OCI-LY3 (cell line): Measurements from ENCODE around the gene NXPH4.

Experiments
- H2AFZ ChIP-seq: fragments of 200-600, 300-600 bp; shearing (Covaris generic); 2 replicates; pipeline ENCODE4 v1.6.0; 2014; ENCODE audit warnings: antibody characterized with exemption, low read depth, low read length
- H3K27ac ChIP-seq: fragments of 200-600, 300-600 bp; sonication (generic); 2 replicates; pipeline ENCODE4 v1.5.1; 2014; ENCODE audit warnings: mild to moderate bottlenecking, low read length, moderate library complexity, mixed read lengths
- H3K27me3 ChIP-seq: fragments of 200-600, 300-600 bp; sonication (generic); 2 replicates; pipeline ENCODE4 v1.6.1; 2014; ENCODE audit warnings: low read depth, low read length, mixed read lengths
- H3K36me3 ChIP-seq: fragments of 200-600, 300-600 bp; sonication (generic); replicated peaks from 2 replicates; pipeline ENCODE3; 2014; ENCODE audit warnings: low read depth, low read length, mixed read lengths
- H3K4me1 ChIP-seq: fragments of 300-600, 200-600 bp; sonication (generic); 2 replicates; pipeline ENCODE4 v1.6.1; 2014; ENCODE audit warnings: low read length, mixed read lengths
- H3K4me2 ChIP-seq: fragments of 200-600, 300-600 bp; sonication (generic); 2 replicates; pipeline ENCODE4 v1.6.1; 2014; ENCODE audit warnings: low read length, mixed read lengths
- H3K4me3 ChIP-seq: fragments of 300-600, 200-600 bp; sonication (generic); 2 replicates; pipeline ENCODE4 v1.5.1; 2014; ENCODE audit warnings: antibody characterized with exemption, mild to moderate bottlenecking, low read length, moderate library complexity
- H3K79me2 ChIP-seq: fragments of 300-600, 200-600 bp; shearing (Covaris generic); 2 replicates; pipeline ENCODE4 v1.6.1; 2014; ENCODE audit warnings: mild to moderate bottlenecking, low read length, mixed read lengths
- H3K9ac ChIP-seq: fragments of 300-600, 200-600 bp; shearing (Covaris generic); 2 replicates; pipeline ENCODE4 v1.6.0; 2014; ENCODE audit warnings: mild to moderate bottlenecking, low read length, moderate library complexity
- H3K9me3 ChIP-seq: fragments of 200-600, 300-600 bp; shearing (Covaris generic); 2 replicates; pipeline ENCODE4 v1.6.1; 2014; ENCODE audit warnings: low read length, mixed read lengths; ENCODE audit not compliant: insufficient read depth
- H4K20me1 ChIP-seq: fragments of 200-600, 300-600 bp; sonication (generic); 2 replicates; pipeline ENCODE4 v1.6.1; 2016; ENCODE audit warnings: low read length, mixed read lengths; ENCODE audit not compliant: insufficient read depth
- CTCF ChIP-seq: fragments of 200-600, 300-600 bp; sonication (generic); IDR thresholded peaks from 2 replicates; pipeline ENCODE4 v1.5.1; 2014; ENCODE audit warnings: antibody characterized with exemption, low read length, low read depth
- EZH2phosphoT487 ChIP-seq: fragments of 200-600 bp; shearing (Covaris generic); IDR thresholded peaks from 2 replicates; pipeline ENCODE4 v1.6.1; 2018; ENCODE audit warnings: antibody characterized with exemption, mixed run types, low read depth

NXPH4 gene

GRCh38 chr12:57183939-57184725, 32.5 kb upstream of the NXPH4 start:
- no peak overlapping the region for H3K9ac ChIP-seq
- peaks cover 6% of the 10 kb centered on the region for H3K27me3 ChIP-seq
- TF ChIP-seq CTCF (no peak), EZH2phosphoT487 (no peak)
- no peak overlapping the region for H3K4me3 ChIP-seq
- H3K4me1 ChIP-seq: peaks cover 5% of the 10 kb centered on the region
- no peaks in the 10 kb centered on the region for H3K79me2 ChIP-seq
- no peaks in the 10 kb centered on the region for H3K9me3 ChIP-seq
- no peaks in the 10 kb centered on the region for H3K36me3 ChIP-seq
- H2AFZ ChIP-seq: no peak overlapping the region
- H3K27ac ChIP-seq: no peak overlapping the region
- no peak overlapping the region for H3K4me2 ChIP-seq
- no peaks in the 10 kb centered on the region for H4K20me1 ChIP-seq

- Histone ChIP-seq H3K9me3 (no peaks in the 10 kb centered on the region), H3K4me1 (peaks cover 5% of the 10 kb centered on the region), H3K4me3 (no peak overlapping the region), H3K27ac (no peak overlapping the region), H3K4me2 (no peak overlapping the region), H3K79me2 (no peaks in the 10 kb centered on the region), H4K20me1 (no peaks in the 10 kb centered on the region), H3K27me3 (peaks cover 6% of the 10 kb centered on the region), H3K9ac (no peak overlapping the region), H2AFZ (no peak overlapping the region), H3K36me3 (no peaks in the 10 kb centered on the region)
- TF ChIP-seq CTCF (no peak), EZH2phosphoT487 (no peak)
These were observed 31.2 kb upstream of the NXPH4 start for GRCh38 chr12:57185403-57185802.

GRCh38 chr12:57185906-57186508, 30.6 kb upstream of the NXPH4 start:
- peaks cover 6% of the 10 kb centered on the region for H3K27me3 ChIP-seq
- H3K9me3 ChIP-seq: no peaks in the 10 kb centered on the region
- no peaks in the 10 kb centered on the region for H3K36me3 ChIP-seq
- H3K4me1 ChIP-seq: peaks cover 5% of the 10 kb centered on the region
- H3K79me2 ChIP-seq: no peaks in the 10 kb centered on the region
- no peaks in the 10 kb centered on the region for H4K20me1 ChIP-seq
- no peak overlapping the region for H3K4me2 ChIP-seq
- H2AFZ ChIP-seq: no peak overlapping the region
- no peak overlapping the region for H3K27ac ChIP-seq
- TF ChIP-seq CTCF (no peak), EZH2phosphoT487 (no peak)
- no peak overlapping the region for H3K4me3 ChIP-seq
- no peak overlapping the region for H3K9ac ChIP-seq

GRCh38 chr12:57187222-57188089, 29.1 kb upstream of the NXPH4 start:
- no peak for TF ChIP-seq EZH2phosphoT487
- no peak for TF ChIP-seq CTCF
- Histone ChIP-seq H3K27ac (no peak overlapping the region), H3K4me2 (no peak overlapping the region), H3K4me3 (no peak overlapping the region), H3K9me3 (no peaks in the 10 kb centered on the region), H2AFZ (no peak overlapping the region), H3K9ac (no peak overlapping the region), H3K27me3 (no peaks in the 10 kb centered on the region), H4K20me1 (no peaks in the 10 kb centered on the region), H3K79me2 (no peaks in the 10 kb centered on the region), H3K4me1 (peaks cover 5% of the 10 kb centered on the region), H3K36me3 (no peaks in the 10 kb centered on the region)
